Measurements from ENCODE around the gene RAMP1.
"Not testable (repeated sequence)": the region's sequence is repeated elsewhere in the genome, so short reads cannot be mapped to it uniquely, and the experiment has no call there.

Gene RAMP1

DNA sequence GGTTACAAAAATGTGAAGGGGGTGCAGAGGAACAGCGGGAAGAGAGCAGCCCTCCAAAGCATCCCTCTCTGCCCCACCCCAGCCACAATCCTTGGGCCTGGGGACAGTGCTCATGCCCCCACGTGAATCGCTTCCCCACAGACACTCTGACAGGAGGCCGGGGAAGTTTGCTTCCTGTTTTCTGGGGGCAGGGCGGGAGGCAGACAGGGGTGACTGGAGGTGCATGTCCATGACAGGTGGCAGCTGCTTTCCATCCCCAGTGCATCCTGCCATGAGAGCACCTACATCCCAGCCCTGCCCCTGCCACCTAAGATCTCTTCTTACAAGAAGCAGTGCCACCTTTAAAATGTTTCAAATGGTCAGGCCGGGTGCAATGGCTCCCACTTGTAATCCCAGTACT, 60.2 kb downstream of the RAMP1 start:
- peak; percentile 47 to 50 for DNase-seq

DNA sequence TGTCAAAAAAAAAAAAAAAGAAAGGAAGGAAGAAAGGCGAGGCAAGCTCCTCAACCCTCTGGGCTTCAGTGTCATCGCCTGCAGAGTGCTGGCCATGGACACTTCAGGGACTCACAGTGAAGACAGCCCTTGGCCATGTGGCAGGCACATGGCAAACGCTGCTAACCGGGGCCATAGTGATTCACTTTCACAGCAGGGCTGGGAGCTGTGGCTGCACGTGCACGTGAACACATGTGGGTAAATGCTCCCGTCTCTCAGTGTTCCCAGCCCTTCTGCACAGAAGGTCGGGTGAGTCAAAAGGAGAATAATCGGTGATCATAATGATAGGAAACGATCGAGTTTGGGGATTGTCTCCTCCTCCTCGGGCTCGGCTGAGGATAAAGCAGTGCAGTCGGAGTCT, 61.2 kb downstream of the RAMP1 start:
- no peak for DNase-seq

DNA sequence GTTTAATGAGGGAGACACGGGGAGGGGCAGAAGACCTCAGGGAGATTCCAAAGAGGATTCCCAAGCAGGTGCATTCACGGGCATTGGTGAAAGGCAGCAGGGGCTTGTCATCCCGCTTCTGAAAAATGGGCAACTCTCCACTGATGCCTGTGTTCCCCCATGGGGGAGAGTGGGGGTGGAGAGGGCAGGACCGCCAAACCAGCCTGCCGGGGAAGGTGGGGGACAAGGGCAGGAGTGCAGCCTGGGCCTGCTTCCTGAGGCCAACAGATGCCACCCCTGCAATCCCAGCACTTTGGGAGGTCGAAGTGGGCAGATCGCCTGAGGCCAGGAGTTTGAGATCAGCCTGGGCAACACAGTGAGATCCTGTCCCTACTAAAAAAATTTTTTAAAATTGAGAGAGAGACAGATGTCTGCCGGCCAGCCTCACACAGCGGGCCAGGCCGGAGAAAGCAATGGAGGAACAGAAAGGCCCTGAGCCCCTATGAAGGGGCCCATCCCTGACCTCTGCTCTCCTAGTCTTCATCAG, 62.6 kb downstream of the RAMP1 start:
- no peak for DNase-seq

DNA sequence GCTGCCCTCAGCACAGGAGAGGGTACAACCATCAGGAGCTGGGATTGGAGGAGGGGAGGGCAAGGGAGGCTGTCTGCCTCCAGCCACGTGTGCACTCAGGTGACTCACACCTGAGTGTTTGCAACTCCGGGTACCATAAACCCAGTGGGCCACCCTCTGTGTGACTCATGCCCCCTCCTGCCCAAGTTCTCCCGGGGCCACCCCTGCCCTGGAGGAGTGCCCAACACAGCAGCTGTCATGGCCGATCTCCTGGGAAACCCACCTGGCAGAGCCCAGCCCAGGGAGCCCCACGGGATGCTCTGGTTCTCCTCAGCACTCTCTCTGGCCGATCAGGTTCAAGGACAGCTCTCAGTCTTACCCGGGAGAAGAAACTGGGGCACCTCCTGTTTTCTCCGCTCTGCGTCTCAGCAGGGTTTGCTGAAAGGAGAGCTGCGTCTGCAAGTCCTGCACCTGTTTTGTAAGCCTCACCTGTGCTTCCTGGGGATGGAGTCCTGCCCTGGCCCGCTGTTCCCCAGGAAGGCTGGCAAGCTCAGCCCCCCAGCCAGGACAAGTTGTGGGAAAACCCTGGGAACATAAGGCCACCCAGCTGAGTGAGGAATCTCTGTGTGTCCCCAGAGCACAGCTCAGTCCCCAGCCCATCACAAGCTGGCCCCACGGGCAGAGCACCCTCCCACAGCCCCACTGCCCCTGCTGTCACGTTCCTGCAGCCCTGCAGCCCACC, 63.4 kb downstream of the RAMP1 start:
- DNase-seq: no peak

DNA sequence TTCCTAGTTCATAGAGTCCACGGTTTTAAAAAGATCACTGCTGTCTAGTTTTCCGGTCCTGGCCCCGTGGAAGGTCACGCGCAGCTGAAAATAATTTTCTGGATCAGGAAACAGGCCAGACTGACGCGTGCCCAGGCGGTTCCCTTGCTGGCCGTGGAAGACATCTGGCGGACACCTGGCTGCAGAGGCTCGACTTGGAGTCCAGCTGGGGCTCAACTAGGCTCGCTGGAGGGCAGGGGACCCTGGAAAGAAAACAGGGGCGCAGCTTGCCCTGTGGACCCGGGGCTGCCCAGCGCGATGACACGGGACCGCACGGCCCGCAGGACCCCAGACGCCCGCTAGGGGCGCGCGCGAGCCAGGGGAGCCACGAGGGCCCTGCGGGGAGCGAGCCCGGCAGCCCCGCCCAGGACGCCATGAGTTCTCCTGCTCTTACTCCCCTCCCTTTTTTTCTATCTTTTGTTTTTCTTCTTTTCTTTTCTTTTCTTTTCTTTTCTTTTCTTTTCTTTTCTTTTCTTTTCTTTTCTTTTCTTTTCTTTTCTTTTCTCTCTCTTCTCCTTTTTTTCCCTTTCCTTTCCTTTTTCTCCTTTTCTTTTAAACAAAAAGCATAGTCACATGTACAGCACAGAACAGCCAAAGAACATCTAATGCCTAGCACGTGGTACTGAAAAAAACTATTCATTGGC, 64.2 kb downstream of the RAMP1 start:
- peak; percentile 74 to 82 for DNase-seq

DNA sequence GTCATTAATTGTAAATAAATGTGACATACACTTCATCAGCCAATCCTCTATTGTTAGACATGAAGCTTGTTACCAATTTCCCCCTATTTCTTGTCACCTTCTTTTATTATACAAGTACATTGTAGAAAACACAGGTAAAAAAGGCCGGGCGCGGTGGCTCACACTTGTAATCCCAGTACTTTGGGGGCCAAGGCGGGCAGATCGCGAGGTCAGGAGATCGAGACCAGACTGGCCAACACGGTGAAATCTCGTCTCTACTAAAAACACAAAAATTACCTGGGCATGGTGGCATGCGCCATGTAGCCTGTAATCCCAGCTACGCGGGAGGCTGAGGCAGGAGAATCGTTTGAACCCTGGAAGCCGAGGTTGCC, 64.7 kb downstream of the RAMP1 start:
- DNase-seq: no peak

DNA sequence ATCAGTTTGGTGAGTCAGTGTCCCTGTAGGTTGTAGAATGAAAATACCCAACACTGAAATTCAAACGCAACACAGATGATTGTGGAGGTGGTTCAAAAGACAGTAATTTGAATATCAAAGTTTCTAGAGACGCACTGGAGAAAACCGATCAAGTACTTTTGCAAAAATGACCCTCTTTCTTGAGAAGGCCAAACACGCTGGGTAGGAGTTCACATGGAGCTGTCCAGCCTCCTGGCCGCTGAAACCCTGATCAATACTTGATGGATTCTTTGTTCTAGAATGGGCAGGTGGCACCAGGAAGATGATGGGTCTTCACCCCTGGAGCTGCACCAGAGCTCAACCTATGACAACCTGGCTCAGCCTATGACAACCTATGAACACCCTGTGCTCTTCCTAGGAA, 67.7 kb downstream of the RAMP1 start:
- DNase-seq: no peak

DNA sequence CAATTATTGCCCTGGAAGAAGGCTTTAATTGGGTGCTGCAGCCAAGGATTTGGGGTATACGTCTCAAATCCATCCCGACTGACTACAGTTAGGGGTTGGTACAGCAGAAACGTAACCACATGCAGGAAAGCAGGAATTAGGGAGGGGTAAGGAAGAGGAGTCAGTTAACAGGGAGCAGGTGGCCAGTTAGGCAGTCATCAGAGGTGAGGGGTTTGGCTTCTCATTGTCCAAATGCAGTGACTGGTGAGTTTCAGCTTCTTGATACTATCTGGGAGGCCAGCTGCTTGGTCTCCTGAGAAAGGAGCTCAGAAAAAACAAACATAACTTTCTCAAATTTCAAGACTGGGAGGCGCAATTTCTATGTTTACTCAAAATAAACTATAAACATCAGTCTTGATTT, 68.6 kb downstream of the RAMP1 start:
- DNase-seq: no peak

DNA sequence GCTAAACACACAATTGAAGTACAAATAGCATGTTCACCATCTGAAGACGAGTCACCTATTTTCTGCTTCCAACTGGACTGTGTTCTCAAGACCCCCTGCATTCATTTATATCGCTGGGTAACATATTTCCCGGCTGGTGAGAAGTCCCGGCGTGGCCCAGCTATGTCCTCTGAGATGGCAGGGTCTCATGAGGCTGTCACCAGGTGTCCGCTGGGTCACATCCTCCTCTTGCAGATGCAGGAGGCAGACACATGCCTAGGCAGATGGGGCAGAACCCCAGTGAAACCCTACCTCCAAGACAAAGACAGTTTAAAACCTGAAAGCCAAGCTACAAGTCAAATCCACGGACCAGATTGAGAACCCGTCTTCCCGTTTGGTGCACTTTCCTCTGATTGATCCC, 70.6 kb downstream of the RAMP1 start:
- no peak for DNase-seq

DNA sequence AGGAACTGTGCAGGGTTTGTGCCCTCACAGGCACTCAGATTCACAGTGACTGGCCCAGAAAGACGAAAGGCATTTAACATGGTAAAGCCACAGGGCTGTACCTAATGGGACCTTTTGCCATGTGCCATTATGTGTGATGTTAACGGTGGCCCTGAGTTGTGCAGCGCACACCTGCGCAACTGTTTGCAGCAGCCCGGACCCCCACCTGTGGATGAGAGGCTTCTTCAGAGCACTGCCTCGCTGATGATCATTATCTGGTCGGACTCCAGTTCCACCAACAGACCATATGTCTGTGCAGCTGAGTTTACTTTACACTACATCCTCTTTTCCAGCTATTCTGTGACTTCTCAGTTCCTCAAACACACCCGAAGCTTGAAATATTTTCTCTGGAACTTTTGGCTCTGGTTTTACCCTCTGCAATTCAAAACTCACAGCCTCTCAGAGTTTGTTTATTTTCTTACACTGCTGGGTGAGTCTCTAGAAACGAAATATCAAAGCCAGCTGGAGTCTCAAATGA, 71.8 kb downstream of the RAMP1 start:
- peak; percentile 60 to 61 for DNase-seq

DNA sequence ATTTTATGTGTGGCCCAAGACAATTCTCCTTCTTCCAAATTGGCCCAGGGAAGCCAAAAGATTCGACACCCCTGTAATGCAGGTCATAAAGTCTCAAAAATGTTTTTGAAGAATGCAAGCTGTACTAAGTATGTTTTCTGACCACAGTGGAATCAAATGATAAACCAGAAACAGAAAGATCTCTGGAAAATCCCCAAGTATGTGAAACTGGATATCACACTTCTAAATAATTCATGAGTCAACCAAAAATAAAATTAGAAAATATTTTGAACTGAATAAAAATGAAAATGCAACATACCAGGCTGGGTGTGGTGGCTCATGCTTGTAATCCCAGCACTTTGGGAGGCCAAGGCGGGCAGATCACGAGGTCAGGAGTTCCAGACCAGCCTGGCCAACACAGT, 73.3 kb downstream of the RAMP1 start:
- no peak for DNase-seq

DNA sequence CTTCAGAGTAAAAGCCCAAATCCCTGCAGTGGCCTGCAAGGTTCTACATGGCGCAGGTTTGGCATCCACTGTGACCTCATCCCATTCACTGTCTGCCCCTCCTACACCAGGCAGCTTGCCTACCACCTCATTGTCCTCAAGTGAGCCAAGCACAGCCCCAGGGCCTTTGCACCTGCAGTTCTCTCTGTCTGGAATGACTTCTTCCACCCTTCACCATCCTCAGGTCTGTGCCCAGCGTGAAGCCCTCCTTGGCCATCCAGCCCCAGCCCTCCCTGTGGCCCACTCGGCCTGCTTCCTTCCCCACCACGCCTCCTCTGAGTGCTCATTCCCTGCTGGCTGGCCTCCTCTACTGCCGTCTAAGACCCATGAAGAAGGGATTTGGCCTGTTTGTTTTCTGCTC, 74.8 kb downstream of the RAMP1 start:
- no peak for DNase-seq

DNA sequence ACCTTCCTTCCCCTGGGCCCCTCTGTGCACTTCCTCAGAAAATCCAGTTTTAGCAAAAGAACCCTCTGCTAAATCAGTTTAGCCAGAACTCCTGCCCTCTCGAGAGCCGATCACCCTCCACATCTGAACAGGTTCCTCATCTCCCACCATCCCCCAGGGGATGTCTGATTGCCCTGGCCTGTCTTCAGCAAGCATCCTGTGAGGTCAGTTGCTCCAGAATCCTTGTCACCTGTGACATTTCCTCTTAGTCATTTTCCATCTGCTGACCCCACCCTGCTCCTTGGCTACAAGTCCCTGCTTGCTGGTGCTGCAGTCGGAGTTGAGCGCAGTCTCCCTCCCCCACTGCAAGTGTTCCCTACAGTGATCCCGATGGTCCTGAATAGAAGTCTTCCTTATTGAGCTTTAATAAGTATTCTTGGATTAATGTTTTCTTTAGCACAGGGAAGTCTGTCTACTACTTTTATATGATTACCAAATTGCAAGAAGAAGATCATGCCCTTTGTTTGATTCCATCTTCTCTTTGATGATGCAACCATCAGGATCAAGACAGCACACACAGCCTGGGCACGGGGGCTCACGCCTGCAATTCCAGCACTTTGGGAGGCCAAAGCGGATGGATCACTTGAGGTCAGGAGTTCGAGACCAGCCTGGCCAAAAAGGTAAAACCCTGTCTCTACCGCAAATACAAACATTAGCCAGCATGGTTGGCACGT, 76.5 kb downstream of the RAMP1 start:
- DNase-seq: no peak

DNA sequence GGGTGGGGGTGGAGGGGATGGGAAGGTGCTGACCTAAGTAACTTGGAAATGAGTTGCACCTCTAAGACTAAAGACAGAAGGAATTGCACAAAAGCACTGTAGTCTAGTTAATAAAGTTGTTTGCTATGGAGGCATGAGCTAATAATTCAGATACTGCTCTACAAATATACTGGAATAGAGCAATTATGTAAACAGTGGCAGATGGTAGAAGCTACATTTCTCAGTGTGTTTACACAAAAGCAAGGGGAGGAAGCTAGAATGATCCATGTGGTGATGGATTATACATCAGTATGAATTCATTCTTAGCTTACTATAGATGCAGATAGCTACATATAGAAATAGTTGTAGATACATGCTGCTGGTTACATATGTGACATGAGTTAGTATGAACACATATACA, 79.8 kb downstream of the RAMP1 start:
- DNase-seq: no peak

DNA sequence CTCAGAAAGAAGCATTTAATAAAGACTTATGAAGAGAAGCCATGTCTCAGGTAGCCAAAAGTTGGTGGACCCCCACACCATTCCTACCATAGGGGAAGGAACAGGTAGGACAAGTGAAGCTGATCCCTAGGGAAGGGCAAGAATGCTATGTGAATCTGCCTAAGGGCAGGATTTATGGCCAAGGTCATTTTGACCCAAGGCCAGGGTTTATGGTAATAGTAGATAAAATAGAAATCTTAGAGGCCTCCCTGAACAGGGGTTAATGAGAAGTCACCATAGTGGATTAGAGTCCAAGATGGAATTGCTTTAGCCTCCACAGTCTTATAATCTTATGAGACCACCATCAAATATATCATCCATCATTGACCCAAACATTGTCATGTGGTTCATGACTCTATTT, 81.4 kb downstream of the RAMP1 start:
- no peak for DNase-seq

DNA sequence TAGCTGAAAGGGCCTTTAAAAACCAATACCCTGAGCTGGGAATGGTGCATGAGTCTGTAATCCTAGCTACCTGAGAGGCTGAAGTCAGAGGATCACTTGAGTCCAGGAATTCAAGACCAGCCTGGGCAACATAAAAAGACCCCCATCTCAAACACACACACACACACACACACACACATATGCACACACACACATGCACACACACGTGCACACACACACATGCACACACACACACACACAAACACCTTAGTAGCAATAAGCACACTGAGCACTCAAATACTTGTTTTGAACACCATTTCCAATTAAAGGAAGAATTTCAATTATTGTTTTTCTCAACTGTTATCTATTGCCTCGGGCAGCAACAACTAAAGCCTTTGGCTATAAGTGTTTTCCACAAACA, 81.8 kb downstream of the RAMP1 start:
- DNase-seq: no peak

DNA sequence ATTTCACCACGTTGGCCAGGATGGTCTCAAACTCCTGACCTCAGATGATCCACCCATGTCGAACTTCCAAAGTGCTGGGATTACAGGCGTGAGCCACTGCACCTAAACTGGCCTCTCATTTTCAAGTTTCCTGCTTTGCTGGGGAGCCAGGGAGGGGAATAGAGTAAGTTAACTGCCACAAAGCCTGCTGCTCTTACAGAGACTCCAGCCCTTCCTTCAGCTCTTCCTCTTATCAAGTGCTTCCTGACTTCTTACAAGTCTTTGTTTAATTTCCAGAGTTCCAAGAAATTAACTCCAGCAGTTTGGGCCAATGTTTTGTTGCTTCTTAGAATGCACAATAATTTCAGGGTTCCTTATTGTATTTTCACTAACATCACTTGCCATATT, 83.1 kb downstream of the RAMP1 start:
- no peak for DNase-seq

DNA sequence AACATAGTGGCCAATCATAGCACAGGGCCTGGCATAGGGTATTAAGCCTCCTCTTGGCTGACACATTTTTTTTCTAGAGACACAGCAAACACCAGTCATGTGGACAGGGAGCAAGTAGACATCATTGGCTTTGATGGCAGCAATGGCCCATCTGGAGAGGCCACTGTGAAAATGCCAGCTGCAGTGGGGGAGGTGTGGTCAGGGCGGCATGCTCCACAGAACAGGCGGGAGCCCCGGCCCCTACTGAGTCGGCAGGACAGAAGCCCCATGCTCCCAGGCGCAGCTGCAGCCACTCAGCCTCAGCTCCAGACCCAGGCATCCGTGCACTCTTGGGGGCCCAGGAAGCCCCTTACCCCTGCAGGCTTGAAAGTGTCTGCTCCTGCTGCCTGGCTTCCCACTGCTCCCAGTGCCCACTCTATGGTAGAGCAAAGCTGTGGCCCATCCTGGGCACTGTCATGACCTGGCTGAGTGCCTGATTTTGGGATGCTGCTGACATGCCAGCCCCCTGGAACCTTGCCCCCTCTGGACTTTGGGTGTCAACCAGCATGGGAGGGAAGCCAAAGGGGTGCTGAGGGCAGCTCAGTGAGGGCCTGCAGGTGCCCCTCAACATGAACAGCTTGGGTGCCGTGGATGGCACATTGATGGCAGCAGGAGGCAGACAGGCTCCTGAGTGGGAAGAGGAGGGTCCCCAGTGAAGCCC, 84.1 kb downstream of the RAMP1 start:
- DNase-seq: no peak

DNA sequence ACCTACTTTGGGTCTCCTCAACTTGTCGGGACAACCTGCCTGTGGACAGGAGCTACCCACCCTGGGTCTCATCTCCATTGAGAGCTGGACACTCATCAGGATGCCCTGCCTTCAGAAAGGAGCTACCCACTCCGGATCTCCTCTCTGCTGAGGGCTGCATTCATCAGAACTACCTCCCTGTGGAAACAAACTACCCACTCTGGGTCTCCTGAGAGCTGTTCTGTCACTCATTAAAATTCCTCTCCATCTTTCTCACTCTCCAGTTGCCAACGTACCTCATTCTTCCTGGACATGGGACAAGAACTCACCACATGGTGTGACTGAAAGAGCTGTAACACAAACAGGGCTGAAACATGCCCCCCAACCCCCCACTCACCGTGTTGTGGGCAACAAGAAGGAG, 84.9 kb downstream of the RAMP1 start:
- DNase-seq: no peak

DNA sequence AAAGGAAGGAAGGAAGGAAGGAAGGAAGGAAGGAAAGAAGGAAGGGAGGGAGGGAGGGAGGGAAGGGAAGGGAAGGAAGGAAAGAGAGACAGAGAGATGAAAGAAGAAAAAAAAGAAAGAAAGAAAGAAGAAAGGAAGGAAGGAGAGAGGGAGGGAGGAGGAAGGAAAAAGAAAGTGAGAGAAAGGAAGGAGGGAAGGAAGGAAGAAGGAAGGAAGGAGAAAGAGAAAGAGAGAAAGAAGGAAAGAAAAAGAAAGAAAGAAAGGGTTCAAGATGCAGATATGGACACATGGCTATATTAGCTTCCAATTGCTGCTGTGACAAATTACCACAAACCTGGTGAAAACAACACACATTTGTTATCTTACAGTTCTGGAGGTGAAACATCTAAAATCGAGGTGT, 87.0 kb downstream of the RAMP1 start:
- DNase-seq: no peak

DNA sequence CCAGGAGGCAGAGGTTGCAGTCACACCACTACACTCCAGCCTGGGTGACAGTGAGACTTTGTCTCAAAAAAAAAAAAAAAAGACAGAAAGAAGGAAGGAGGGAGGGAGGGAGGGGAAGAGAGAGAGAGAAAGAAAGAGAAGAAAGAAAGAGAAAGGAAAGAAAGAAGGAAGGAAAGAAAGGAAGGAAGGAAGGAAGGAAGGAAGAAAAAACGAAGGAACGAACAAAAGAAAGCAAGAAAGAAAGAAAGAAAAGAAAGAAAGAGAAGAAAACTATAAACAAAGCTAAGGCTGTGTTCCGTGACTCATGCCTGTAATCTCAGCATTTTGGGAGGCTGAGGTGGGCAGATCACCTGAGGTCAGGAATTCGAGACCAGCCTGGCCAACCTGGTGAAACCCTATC, 91.9 kb downstream of the RAMP1 start:
- DNase-seq: not testable (repeated sequence)

DNA sequence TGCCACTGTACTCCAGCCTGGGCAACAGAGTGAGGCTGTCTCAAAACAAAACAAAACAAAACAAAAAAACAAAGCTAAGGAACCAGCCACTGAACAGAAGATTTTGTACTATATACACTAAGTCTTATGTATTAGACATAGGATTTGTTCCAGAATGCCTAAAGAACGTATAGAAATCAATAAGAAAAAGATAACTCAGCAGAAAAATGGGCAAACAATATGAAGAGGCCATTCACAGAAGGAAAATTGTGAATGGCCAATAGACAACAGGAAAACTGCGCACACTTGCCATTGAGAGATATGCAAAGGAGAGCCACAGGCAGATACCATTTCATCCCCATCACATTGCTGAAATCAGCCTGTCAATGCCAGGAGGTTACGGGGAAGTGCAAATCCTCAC, 92.5 kb downstream of the RAMP1 start:
- DNase-seq: no peak

DNA sequence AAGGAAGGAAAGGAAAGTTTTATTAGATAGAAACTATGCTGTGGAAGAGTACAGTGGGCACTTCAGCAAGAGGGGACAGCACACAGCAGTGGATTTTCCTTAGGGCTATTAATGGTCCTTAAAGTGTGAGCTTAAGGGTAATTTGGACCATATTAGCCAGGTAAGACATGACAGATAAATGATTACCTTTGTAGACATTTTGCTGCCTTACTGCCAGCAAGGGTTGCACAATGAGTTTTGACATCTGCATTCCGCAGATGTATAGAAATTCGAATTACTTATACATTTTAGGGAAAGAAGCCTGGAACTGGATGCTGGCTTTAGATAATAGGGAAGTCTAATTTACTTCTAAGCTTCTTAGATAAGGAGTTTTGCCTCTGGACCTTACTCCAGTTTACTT, 93.4 kb downstream of the RAMP1 start:
- DNase-seq: no peak

All from inflammatory macrophage (primary cell).